ENCODE results near the gene LPCAT1.
A peak's percentile ranks its signal among the peaks of the same experiment; 100 is the strongest.
"Not testable (repeated sequence)": the region's sequence is repeated elsewhere in the genome, so short reads cannot be mapped to it uniquely, and the experiment has no call there.

The LPCAT1 gene

GRCh38 chr5:1460054-1460682 is 63.6 kb downstream of the LPCAT1 start:
- DNase-seq, result peak; percentile 55

GRCh38 chr5:1459435-1459834 is 64.3 kb downstream of the LPCAT1 start:
- not testable (repeated sequence) for DNase-seq

DNA sequence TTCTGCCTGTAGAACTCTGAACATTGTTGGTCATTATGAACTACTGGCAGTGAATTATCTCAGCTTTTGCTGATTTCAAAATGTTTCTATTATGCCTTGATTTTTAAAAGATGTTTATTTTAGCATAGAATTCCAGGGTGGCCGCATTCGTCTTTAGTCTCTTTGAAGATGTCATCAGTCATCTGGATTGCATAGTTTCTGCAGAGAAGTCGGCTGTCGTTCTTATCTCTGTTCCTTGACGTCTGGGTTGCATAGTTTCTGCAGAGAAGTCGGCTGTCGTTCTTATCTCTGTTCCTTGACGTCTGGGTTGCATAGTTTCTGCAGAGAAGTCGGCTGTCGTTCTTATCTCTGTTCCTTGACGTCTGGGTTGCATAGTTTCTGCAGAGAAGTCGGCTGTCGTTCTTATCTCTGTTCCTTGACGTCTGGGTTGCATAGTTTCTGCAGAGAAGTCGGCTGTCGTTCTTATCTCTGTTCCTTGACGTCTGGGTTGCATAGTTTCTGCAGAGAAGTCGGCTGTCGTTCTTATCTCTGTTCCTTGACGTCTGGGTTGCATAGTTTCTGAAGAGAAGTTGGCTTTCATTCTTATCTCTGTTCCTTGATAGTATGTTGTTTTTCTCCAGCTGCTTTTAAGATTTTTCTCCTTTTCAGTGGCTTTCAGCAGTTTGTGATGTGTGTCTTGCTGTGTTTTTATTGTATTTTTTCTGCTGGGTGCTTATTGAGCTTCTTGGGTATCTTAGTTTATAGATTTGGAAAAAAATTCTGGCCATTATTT is 67.5 kb downstream of the LPCAT1 start:
- DNase-seq, result not testable (repeated sequence)

GRCh38 chr5:1453613-1454012 is 70.1 kb downstream of the LPCAT1 start:
- no peak for DNase-seq

- no peak for DNase-seq
Observed at GRCh38 chr5:1449081-1449630, 74.6 kb downstream of the LPCAT1 start.

DNA sequence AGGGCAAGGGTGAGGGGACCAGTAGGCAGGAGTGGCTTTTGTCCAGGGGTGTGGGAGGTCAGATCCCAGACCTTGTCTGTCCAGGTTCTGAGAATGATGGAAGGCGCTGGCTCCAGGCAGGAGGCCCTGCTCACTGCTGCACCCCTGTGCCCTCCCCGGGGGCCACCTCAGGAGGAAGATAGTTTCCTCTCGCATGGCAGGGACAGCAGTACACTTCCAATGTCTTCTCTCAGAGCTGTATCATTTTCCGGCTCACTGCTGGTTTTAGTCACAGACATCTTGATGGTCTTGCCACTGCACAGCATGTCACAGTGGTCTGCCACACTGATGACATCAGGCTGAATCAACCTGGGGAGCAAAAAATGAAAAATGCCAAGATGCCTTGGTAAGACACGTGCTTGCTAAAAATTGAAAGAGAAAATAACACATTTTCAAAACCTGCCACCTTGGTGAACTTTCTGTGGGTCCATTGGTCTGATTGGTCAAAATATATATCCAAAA is 75.2 kb downstream of the LPCAT1 start:
- no peak for DNase-seq

GRCh38 chr5:1447671-1448361 is 75.9 kb downstream of the LPCAT1 start:
- no peak for DNase-seq

DNA sequence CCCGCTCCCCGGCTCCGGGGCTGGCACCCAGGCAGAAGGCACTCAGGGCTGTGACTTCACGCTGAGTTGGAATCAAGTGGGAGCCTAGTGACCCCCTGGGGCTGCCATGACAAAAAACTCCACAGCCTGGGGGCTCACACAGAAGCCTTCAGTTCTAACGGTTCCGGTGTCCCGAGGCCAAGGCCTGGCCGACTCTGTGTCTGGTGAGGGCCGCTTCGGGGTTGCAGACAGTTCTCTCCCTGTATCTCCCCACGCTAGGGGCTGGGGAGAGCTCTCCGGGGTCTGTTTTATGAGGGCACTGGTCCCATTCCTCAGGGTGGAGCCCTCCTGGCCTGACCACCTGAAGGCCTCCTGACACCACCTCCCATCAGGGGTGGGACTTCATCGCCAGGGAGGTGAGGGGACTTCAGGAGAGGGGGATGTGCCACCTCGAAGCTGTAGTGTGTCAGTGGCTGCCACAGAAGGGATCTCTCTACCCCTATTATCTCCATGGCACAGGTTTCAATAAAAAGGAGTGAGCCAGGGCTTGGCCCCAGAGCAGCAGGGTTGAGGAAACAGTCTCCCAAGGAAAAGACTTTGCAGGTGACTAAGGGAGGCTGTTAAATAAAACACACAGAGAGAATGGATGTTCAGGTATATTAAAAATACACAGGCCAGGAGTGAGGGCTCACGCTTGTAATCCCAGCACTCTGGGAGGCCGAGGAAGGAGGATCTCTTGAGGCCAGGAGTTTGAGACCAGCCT is 77.0 kb downstream of the LPCAT1 start:
- no peak for DNase-seq

DNA sequence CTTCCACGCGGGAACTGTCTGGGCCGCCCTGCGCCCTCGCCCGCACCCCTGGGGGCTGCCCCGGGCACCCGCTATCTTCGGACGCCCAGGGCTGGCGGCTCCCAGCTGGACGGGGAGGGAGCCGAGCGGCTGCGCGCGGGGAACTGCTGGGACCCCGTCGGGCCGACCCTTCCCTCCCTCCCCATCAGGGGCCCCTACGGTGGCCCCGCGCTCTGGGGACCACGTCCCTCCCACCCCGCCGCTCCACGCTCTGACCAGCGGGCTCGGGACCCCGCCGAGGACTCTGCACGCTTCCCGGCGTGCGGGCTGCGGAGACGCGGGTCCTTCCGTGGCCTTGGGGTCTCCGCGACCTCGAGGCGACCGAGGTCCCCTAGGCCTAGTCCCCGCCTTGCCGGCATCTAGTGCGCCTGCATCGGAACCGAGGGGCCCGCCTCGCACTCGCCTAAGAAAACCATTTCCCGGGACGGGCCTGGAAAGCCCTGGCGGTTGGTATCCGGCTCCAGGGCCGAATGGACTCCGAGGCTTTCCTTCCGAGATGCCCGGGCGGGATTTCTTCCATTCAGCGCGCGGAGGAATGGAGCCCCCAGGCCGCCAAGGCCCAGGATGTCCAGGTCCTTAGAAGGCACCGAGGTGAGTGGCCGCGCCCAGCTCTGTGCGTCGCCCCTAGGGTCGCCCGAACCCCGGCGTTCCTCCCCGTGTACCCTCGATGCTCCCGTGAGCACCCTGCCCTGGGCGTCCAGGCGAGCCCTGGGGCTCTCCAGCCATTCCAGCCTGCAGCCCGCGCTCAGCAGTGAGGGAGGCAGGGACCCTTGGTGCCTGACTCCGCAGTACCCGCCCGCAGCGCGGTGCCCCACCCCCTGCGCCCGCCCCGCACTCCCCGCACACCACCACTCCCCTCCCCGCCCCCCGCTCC is 77.8 kb downstream of the LPCAT1 start:
- no peak for DNase-seq

GRCh38 chr5:1445313-1445688 is 78.5 kb downstream of the LPCAT1 start, which contains the start of gene SLC6A3:
TSS of gene SLC6A3 (minus strand) at chr5:1445440. CDS start at chr5:1443197, 2,243 bp downstream.
- no peak for DNase-seq

DNA sequence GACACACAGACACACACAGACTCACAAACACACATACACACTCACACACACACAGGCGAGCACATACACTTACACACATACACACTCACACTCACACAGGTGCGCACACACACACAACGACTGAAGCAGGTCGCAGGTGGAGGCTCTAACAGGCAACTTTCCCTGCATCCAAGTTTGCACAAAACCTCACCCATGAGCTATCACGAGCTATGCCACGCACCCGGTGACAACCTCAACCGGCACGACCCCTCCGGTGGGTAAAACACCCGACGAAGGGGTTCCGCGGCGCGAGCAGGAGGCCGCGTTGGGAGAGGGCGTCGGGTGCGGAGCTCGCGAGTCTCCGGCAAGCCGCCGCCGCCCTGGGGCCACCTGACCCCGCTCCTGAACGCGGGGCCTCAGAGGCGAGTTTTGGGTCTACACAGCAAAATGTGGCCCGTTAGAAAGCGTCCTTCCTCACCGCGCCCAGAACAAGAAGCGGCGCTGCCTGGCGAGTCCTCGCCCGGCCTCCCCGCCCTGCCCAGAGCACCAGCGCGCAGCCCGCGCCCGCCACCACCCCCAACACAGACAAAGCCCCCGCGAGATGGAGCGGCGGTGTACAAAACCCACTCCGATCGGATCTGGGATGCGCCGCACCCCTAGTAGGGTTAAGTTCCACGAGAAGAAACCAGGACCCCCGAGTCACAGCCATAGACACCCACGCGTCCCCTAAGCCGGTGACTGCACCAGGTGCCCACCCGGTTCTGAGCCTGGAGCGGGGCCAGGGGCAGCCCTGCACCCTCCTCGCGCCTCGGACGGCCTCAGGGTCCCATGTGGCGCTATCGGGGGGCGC is 79.2 kb downstream of the LPCAT1 start:
- no peak for DNase-seq

- DNase-seq, result no peak
Observed at GRCh38 chr5:1443991-1444360, 79.8 kb downstream of the LPCAT1 start.

DNA sequence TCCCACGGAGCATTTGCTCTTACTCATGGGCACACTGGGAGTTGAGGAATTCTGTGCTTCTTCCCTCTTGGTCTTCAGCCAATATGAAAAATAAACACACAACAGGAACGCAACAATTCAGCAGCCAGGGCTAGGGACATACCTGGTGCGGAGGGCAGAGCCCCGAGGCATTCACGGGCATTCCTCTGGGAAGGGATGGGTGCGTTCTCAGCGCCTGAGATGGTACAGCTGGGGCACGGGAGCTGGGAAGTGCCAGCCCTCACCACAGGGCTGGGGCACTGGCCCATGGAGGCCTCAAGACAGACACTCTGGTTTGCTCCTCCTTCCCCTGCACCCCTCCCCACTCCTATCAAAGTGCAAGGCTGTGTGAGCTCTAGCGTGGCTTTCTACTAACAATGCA is 80.6 kb downstream of the LPCAT1 start:
- no peak for DNase-seq

DNA sequence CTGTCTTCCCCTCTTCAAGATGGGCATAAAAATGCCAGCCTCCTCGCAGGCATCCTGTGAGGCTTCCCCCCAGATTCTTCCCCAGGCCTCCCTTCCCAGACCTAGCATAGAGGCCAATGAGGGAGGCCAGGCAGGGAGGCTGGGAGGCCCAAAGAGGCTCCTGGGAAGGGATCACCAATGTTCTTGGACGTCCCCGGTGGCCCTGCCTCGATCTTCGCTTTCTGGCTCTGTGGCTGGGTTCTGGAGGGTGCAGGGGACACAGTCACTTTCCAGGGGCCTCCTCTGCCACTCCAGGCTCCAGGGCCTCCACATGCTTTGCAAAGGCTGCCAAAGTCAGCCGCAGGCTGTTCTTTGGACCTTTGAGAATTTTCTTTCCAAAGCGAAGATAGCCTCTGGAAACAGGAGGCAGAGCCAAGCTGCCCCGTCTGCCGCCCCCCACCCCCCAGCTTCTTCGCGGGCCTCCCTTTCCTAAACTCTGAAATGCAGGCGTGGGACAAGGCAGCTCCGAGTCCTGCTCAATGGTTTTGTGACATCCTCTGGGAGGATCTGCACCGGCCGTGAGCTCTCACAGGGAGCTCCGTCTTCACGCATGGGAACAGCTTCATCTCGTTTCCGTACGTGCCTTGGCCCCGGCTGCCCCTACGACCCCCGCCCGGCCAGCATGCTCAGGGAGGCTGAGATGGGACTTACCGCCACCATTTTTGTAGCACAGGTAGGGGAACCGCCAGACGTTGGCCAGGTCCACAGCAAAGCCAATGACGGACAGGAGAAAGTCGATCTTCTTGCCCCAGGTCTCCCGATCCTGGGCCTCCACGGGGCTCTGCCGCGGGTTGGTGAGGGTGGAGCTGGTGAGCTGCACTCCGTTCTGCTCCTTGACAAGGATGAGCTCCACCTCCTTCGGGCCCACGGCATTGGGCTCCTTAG is 81.3 kb downstream of the LPCAT1 start:
- no peak for DNase-seq

DNA sequence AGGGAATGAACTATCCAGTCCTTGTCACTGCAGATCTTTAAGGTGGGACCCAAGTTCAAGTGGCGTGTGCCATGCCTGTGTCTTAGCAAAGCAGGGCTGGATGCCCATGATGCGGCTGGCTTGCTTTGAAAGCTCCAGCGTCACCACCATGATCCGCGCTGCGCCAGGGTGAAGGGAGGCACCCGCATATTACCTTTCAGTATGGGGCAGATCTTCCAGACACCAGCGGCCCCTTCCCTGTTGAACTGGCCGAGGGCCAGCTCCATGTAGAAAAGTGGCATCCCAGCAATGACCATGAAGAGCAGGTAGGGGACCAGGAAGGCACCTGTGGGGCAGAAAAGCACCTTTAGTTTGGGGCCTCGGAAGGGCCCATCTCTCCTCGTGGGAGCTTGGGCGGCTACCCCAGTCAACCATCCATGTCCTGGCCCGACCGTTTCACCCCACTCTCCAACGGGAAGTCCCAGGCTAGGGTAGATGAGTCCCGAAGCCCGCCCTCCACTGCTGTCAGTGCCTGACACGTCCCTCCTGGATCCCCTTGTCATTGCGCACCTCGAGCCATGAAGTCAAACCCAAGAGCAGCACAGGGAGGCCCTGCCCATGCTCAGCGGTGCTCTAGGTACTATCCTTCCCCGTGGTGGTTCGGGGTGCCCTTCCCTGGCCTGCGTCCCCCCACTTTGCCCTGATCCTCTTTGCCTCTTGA is 82.4 kb downstream of the LPCAT1 start:
- DNase-seq, result no peak

GRCh38 chr5:1440098-1440493 is 83.7 kb downstream of the LPCAT1 start:
- no peak for DNase-seq

DNA sequence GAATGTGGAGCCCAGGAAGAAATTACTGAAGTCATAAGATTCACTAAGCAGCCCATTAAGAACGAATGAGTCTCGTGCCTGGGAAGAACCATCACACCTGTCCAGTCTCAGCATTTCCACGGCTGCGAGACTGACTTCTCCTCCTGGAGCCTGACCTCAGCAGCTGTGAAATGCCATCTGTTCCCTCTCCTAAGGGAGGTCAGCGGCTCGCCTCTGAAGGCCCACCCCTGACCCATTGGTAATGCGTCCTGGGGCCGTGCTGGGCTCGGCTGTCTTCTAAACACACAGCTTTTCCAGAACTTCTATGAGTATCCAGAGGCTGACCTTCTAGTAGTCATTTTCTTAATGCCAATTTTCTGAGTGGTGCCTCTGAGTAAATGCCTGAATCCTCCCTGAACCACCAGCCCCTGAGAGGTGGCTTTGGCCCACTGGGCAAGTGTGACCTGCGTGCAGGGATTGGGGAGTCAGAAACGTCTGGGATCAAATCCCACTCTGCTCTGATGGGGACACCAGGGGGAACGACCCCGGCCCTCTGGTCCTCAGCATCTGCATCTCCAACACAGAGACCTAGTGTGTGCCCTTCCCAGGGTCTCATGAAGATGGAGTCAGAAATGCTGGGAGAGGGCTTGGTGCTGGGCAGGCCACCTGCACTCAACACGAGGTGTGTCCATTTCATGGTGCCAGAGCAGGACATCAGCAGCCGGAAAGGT is 84.2 kb downstream of the LPCAT1 start:
- DNase-seq, result no peak

DNA sequence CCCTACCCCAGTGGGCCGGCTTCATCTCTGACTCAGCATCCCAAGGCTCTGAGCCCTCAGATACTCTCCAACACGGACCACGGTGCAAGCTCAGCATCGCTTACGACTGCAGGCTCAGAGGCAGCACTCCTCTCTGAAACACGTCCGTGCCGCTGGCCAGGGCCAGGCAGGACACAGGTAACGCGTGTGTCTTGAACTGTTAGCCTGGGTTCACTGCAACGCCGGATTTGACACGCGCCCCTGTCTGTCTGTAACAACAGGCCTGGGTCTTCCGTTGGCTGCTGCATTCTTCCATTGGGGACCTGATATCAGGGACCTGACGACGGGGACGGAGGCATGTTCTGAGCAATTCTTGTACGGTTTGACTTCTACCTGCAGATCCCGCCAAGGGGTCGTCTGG is 84.9 kb downstream of the LPCAT1 start:
- no peak for DNase-seq

All from COR-L47 (cell line).